HepG2 (cell line): ENCODE measurements around the gene BANP. TPM values are rescaled to one million over a fixed set of nuclear protein-coding genes. Genes with fewer than 3 reads are reported as not detected.

ENCODE experiments used
- ARID4A ChIP-seq: sonication (generic); formaldehyde crosslinking; IDR thresholded peaks from 2 replicates; pipeline ENCODE4 v1.5.0; 2020; ENCODE audit warnings: mild to moderate bottlenecking, missing genetic modification reagents, borderline replicate concordance
- CEBPB ChIP-seq: IDR thresholded peaks from 2 replicates; pipeline ENCODE4 v1.6.1; 2011; ENCODE audit warnings: low read depth, low read length, improper control_type of control experiment, borderline replicate concordance
- FIP1L1 ChIP-seq: fragments of 200-400 bp; formaldehyde crosslinking; IDR thresholded peaks from 2 replicates; pipeline ENCODE4 v1.6.1; 2018; ENCODE audit warnings: low read depth, mild to moderate bottlenecking, low read length, moderate library complexity, borderline replicate concordance; ENCODE audit not compliant: insufficient read depth
- FOSL1 ChIP-seq: sonication (generic); formaldehyde crosslinking; IDR thresholded peaks from 2 replicates; pipeline ENCODE4 v1.9.0; 2021; ENCODE audit warnings: missing genetic modification reagents, borderline replicate concordance
- MBD4 ChIP-seq: IDR thresholded peaks from 2 replicates; pipeline ENCODE4 v1.6.1; 2012; ENCODE audit warnings: low read length, inconsistent platforms, borderline replicate concordance
- SMARCC2 ChIP-seq: fragments of 450-650 bp; IDR thresholded peaks from 2 replicates; pipeline ENCODE4 v1.6.1; 2017; ENCODE audit warnings: antibody characterized with exemption, mild to moderate bottlenecking
- ZC3H4 ChIP-seq: sonication (generic); formaldehyde crosslinking; IDR thresholded peaks from 2 replicates; pipeline ENCODE4 v1.4.0; 2020; ENCODE audit warnings: missing genetic modification reagents, borderline replicate concordance
- ZFY ChIP-seq: sonication (generic); formaldehyde crosslinking; IDR thresholded peaks from 2 replicates; pipeline ENCODE4 v1.4.0; 2020; ENCODE audit warnings: missing genetic modification reagents
- ZNF33B ChIP-seq: sonication (generic); formaldehyde crosslinking; IDR thresholded peaks from 2 replicates; pipeline ENCODE4 v1.5.1; 2020; ENCODE audit warnings: mild to moderate bottlenecking, missing genetic modification reagents
- polyA plus RNA-seq, 8 experiments: library from polyadenylated mRNA; depleted of rRNA in 3 of 8; stranded (reverse) in 7 of 8; unstranded in 1 of 8; fragments of >200 nt; fragmentation: Illumina TruSeq in 4 of 8; extraction: Trizol in 4 of 8; gene quantifications; 2 replicates each; pipeline versions ENCODE4 v1.2.1 to v1.2.3, GENCODE V29; 2011 to 2016; ENCODE audit warnings: low read depth in 4 of 8, missing spikeins in 1 of 8, mixed read lengths in 1 of 8; ENCODE audit not compliant: insufficient read depth in 1 of 8
- total RNA-seq, 5 experiments: library from RNA; depleted of rRNA; stranded (reverse); fragments of >200 nt; fragmentation: Illumina TruSeq; extraction: Trizol; gene quantifications; 2 replicates each; pipeline ENCODE4 v1.2.3, GENCODE V29; 2016; ENCODE audit warnings: low read depth in 1 of 5
- TF ChIP-seq, protein P1 (sequence below): sonication (generic); formaldehyde crosslinking; IDR thresholded peaks from 2 replicates; pipeline ENCODE4 v1.4.0; 2020; ENCODE audit warnings: missing genetic modification reagents, borderline replicate concordance
- TF ChIP-seq, protein P2 (sequence below), 2 experiments: fragments of 450-650 bp in 1 of 2; sonication (generic) in 1 of 2; formaldehyde crosslinking in 1 of 2; IDR thresholded peaks; 2 replicates each; pipeline versions ENCODE4 v1.6.1 to v1.8.0; 2016 to 2022; ENCODE audit warnings: antibody characterized with exemption in 1 of 2, mild to moderate bottlenecking in 1 of 2, missing genetic modification reagents in 1 of 2

The BANP gene
- total and polyA plus RNA-seq, 2 of the 13 experiments (the other 11 are each of a cell fraction or from before 2014, with no cell fraction given) = 20.2 to 23.8 TPM

DNA sequence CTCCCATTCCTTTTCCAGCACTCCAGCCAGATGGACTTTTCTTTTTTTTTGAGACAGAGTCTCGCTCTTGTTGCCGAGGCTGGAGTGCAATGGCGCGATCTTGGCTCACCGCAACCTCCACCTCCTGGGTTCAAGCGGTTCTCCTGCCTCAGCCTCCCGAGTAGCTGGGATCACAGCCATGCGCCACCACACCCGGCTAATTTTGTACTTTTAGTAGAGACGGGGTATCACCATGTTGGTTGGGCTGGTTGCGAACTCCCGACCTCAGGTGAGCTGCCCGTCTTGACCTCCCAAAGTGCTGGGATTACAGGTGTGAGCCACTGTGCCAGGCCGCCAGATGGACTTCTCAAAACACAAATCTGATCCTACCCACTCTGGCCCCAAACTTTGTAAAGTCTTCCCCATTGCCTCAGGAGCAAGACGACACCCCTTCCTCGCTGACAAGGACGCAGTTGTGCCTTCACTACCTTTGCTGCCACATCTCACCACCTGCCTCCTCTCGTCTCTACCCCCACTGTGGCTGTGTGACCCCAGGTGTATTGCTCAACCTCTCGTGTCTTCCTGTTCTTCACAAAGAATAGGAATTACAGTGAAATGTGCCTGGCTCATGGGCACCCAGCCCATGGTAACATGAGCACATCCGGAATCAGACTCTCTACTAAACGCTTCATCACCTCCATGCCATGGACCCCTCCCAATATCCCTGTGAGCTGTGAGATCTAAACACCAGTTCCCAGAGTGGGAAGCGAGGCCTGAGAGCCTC lies 3.7 kb upstream of the BANP start (continued):
- TF ChIP-seq, protein P1, sequence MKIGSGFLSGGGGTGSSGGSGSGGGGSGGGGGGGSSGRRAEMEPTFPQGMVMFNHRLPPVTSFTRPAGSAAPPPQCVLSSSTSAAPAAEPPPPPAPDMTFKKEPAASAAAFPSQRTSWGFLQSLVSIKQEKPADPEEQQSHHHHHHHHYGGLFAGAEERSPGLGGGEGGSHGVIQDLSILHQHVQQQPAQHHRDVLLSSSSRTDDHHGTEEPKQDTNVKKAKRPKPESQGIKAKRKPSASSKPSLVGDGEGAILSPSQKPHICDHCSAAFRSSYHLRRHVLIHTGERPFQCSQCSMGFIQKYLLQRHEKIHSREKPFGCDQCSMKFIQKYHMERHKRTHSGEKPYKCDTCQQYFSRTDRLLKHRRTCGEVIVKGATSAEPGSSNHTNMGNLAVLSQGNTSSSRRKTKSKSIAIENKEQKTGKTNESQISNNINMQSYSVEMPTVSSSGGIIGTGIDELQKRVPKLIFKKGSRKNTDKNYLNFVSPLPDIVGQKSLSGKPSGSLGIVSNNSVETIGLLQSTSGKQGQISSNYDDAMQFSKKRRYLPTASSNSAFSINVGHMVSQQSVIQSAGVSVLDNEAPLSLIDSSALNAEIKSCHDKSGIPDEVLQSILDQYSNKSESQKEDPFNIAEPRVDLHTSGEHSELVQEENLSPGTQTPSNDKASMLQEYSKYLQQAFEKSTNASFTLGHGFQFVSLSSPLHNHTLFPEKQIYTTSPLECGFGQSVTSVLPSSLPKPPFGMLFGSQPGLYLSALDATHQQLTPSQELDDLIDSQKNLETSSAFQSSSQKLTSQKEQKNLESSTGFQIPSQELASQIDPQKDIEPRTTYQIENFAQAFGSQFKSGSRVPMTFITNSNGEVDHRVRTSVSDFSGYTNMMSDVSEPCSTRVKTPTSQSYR (CRISPR knock-in tag) = peak; percentile 23; the same call in 1 of the 2 replicates
- TF ChIP-seq FIP1L1 (no peak), ARID4A (CRISPR knock-in tag) (no peak), SMARCC2 (no peak), MBD4 (no peak), ZNF33B (CRISPR knock-in tag) (no peak), FOSL1 (CRISPR knock-in tag) (no peak), ZC3H4 (CRISPR knock-in tag) (no peak), ZFY (CRISPR knock-in tag) (no peak), CEBPB (peak; percentile 60)
- TF ChIP-seq, protein P2, sequence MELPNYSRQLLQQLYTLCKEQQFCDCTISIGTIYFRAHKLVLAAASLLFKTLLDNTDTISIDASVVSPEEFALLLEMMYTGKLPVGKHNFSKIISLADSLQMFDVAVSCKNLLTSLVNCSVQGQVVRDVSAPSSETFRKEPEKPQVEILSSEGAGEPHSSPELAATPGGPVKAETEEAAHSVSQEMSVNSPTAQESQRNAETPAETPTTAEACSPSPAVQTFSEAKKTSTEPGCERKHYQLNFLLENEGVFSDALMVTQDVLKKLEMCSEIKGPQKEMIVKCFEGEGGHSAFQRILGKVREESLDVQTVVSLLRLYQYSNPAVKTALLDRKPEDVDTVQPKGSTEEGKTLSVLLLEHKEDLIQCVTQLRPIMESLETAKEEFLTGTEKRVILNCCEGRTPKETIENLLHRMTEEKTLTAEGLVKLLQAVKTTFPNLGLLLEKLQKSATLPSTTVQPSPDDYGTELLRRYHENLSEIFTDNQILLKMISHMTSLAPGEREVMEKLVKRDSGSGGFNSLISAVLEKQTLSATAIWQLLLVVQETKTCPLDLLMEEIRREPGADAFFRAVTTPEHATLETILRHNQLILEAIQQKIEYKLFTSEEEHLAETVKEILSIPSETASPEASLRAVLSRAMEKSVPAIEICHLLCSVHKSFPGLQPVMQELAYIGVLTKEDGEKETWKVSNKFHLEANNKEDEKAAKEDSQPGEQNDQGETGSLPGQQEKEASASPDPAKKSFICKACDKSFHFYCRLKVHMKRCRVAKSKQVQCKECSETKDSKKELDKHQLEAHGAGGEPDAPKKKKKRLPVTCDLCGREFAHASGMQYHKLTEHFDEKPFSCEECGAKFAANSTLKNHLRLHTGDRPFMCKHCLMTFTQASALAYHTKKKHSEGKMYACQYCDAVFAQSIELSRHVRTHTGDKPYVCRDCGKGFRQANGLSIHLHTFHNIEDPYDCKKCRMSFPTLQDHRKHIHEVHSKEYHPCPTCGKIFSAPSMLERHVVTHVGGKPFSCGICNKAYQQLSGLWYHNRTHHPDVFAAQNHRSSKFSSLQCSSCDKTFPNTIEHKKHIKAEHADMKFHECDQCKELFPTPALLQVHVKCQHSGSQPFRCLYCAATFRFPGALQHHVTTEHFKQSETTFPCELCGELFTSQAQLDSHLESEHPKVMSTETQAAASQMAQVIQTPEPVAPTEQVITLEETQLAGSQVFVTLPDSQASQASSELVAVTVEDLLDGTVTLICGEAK (IDR thresholded peaks at IDR 0.05) = no peak
- TF ChIP-seq, protein P2 (CRISPR knock-in tag; IDR thresholded peaks at IDR 0.05) = 0 out of 2 replicates have a peak, but pooled peaks have one; percentile 13
